Adrenal gland (tissue), 12 donors: ENCODE results near the gene FGD6. TPM values are rescaled to one million over a fixed set of nuclear protein-coding genes. Genes with fewer than 3 reads are reported as not detected.

Experiments used
- DNase-seq, 7 donors: peaks; one replicate each; pipeline ENCODE4 v3.0.0-alpha.2; 2019 to 2020
- H3K27ac ChIP-seq, 5 donors: fragments of 200-600 bp; sonication (generic) in 4 of 5; 1 replicate in 3 of 5; 2 replicates in 2 of 5; pipeline versions ENCODE4 v1.5.1 to v1.8.0; 2016 to 2020; ENCODE audit warnings: mild to moderate bottlenecking in 1 of 5
- H3K27me3 ChIP-seq: fragments of 200-600 bp; 2 replicates; pipeline ENCODE4 v1.8.0; 2021
- H3K36me3 ChIP-seq, 2 donors: fragments of 200-600 bp; replicated peaks in 1 of 2; 1 replicate in 1 of 2; 2 replicates in 1 of 2; pipeline versions ENCODE4 v1.5.1 to v1.8.0; 2018 to 2022
- H3K4me1 ChIP-seq, 2 donors: fragments of 200-600 bp; replicated peaks in 1 of 2; 1 replicate in 1 of 2; 2 replicates in 1 of 2; pipeline versions ENCODE4 v1.5.1 to v1.8.0; 2018 to 2021
- H3K4me3 ChIP-seq, 4 donors: fragments of 200-600 bp; sonication (generic) in 3 of 4; one replicate each; pipeline ENCODE4 v1.5.1; 2016 to 2018
- H3K9me3 ChIP-seq, 3 donors: fragments of 200-600 bp; sonication (generic) in 1 of 3; replicated peaks in 1 of 3; 1 replicate in 2 of 3; 2 replicates in 1 of 3; pipeline versions ENCODE4 v1.5.1 to v1.8.0; 2016 to 2021
- CTCF ChIP-seq, 6 experiments: fragments of 450-650 bp in 4 of 6; fragments of 200-600 bp in 2 of 6; sonication (generic) in 1 of 6; IDR thresholded peaks; 1 replicate in 5 of 6; 2 replicates in 1 of 6; pipeline versions ENCODE4 v1.5.1 to v1.8.0; 2016 to 2021; ENCODE audit warnings: antibody characterized with exemption in 6 of 6, mild to moderate bottlenecking in 2 of 6, moderate library complexity in 1 of 6
- POLR2A ChIP-seq, 2 donors: fragments of 450-650 bp; IDR thresholded peaks; one replicate each; pipeline ENCODE4 v1.6.1; 2017; ENCODE audit warnings: antibody characterized with exemption in 2 of 2, mild to moderate bottlenecking in 2 of 2, moderate library complexity in 1 of 2
- WGBS, 4 donors: extraction: QIAGEN DNeasy Blood & Tissue Kit in 2 of 4; methylation state at CpG; one replicate each; pipeline versions ENCODE4 v1.1.5 to v1.1.7; 2013 to 2017; 5-methylcytosine and 5-hydroxymethylcytosine counted together
- intact Hi-C, 2 donors: fragments of 100-400 bp; cut with DNase I; formaldehyde crosslinking; loops; one replicate each; pipeline versions ENCODE4 v1.14.1 to v1.15.0; 2022 to 2023
- polyA plus RNA-seq, 3 donors: library from polyadenylated mRNA; stranded (reverse); fragments of 200-250 nt in 2 of 3; fragments of 350-450 nt in 1 of 3; fragmentation: Illumina TruSeq in 1 of 3; extraction: RNeasy Lipid Tissue Mini Kit (QIAGEN cat#74804) in 1 of 3; gene quantifications; one replicate each; pipeline ENCODE4 v1.2.3, GENCODE V29; 2013 to 2014
- total RNA-seq, 9 donors: library from RNA; depleted of rRNA in 4 of 9; stranded (reverse); fragments of >200 nt in 4 of 9; fragments of 120-200 nt in 1 of 9; fragmentation: NEBNext Ultra II Directional in 1 of 9; extraction: Animal tissue kit (Norgen Biotek cat#: 25700) in 1 of 9; gene quantifications; one replicate each; pipeline versions ENCODE4 v1.1.0 to v1.2.4, GENCODE V29; 2013 to 2023
- donor health status: healthy with polysubstance abuse.
- donor health status: Bipolar disorder and iron deficiency.
- donor health status: DM: yes; HTN: yes; CAD: no.
- donor health status: DM: no; HTN: no; CAD: no.
- donor health status: DM: no; HTN: no; CAD: no.
- donor health status: DM: yes; HTN: yes; CAD: no.

Gene FGD6
- total and polyA plus RNA-seq, 12 donors: 2.3 to 33.9 (median 18.1) TPM

- TF ChIP-seq POLR2A (IDR thresholded peaks at IDR 0.05) (peak in 1 of 2 donors; percentile 51), CTCF (IDR thresholded peaks at IDR 0.05) (no peak)
- peaks cover 5 to 61% of the 10 kb centered on the region in 2 donors for H3K4me1 ChIP-seq
Observed at GRCh38 chr12:95218150-95219133, 1.2 kb upstream of the FGD6 start.

GRCh38 chr12:95216711-95217376 lies 423 bp downstream of the FGD6 start:
- Histone ChIP-seq H3K36me3 (no peaks in the 10 kb centered on the region), H3K4me3 (peak overlapping the region; percentile 13 to 88 (median 80)), H3K9me3 (no peaks in the 10 kb centered on the region), H3K4me1 (peaks cover 5 to 50% of the 10 kb centered on the region in 2 donors), H3K27ac (peak overlapping the region; percentile 81 to 98 (median 93)), H3K27me3 (no peaks in the 10 kb centered on the region)
- WGBS, 4 donors: 0 to 3% (median 1%) methylated on average over 10 to 45 of the region's 45 CpGs
- no peak for TF ChIP-seq POLR2A (IDR thresholded peaks at IDR 0.05)
- no peak for TF ChIP-seq CTCF (IDR thresholded peaks at IDR 0.05)
- intact Hi-C loops: loop anchor here (2.0 to 10.0 kb wide), 4 partner anchors 52 to 118 kb away; no protein-coding TSS in a partner anchor
- no peak for DNase-seq

More at GRCh38 chr12:95218150-95219133, 1.2 kb upstream of the FGD6 start:
- H3K36me3 ChIP-seq: no peaks in the 10 kb centered on the region
- WGBS, 4 donors: 1 to 2% (median 2%) methylated on average over 27 to 35 of the region's 35 CpGs
- peak overlapping the region in 3 of 4 donors; percentile 14 to 88 (median 86) for H3K4me3 ChIP-seq
- no peaks in the 10 kb centered on the region for H3K27me3 ChIP-seq
- intact Hi-C loops: loop anchor here (10.0 kb wide), 3 partner anchors 54 to 116 kb away; no protein-coding TSS in a partner anchor
- H3K27ac ChIP-seq: peak overlapping the region; percentile 86 to 98 (median 93)
- DNase-seq: peak in 6 of 7 donors; percentile 87 to 95 (median 90)
- no peaks in the 10 kb centered on the region for H3K9me3 ChIP-seq

- Histone ChIP-seq H3K9me3 (no peaks in the 10 kb centered on the region), H3K4me1 (peaks cover 5 to 46% of the 10 kb centered on the region in 2 donors), H3K36me3 (no peaks in the 10 kb centered on the region), H3K27ac (peak overlapping the region in 2 of 5 donors; percentile 93 to 97), H3K4me3 (peak overlapping the region in 2 of 4 donors; percentile 86 to 88), H3K27me3 (no peaks in the 10 kb centered on the region)
- TF ChIP-seq POLR2A (IDR thresholded peaks at IDR 0.05) (peak in 1 of 2 donors; percentile 58), CTCF (IDR thresholded peaks at IDR 0.05) (no peak)
- no peak for DNase-seq
- intact Hi-C loops: loop anchor here (2.0 to 10.0 kb wide), 4 partner anchors 51 to 119 kb away; no protein-coding TSS in a partner anchor
- 0 to 20% (median 10%) methylated on average over 1 of the region's 1 CpG for WGBS, 4 donors
Observed at GRCh38 chr12:95215949-95216348, 1.3 kb downstream of the FGD6 start.

GRCh38 chr12:95214466-95214865 lies 2.8 kb downstream of the FGD6 start:
- 90 to 96% (median 93%) methylated on average over 3 of the region's 3 CpGs for WGBS, 4 donors
- intact Hi-C loops: loop anchor here (10.0 kb wide), 3 partner anchors 50 to 120 kb away; no protein-coding TSS in a partner anchor
- TF ChIP-seq POLR2A (IDR thresholded peaks at IDR 0.05) (no peak), CTCF (IDR thresholded peaks at IDR 0.05) (no peak)
- Histone ChIP-seq H3K36me3 (no peaks in the 10 kb centered on the region), H3K4me3 (no peak overlapping the region), H3K27me3 (no peaks in the 10 kb centered on the region), H3K9me3 (no peaks in the 10 kb centered on the region), H3K27ac (no peak overlapping the region), H3K4me1 (peaks cover 5 to 34% of the 10 kb centered on the region in 2 donors)
- no peak for DNase-seq
